GM12878 (cell line): Measurements from ENCODE around the gene PIMREG. TPM values are rescaled to one million over a fixed set of nuclear protein-coding genes. Genes with fewer than 3 reads are reported as not detected.

Experiments used
- BHLHE40 ChIP-seq, 2 experiments: fragments of 450-650 bp in 1 of 2; IDR thresholded peaks; 2 replicates each; pipeline ENCODE4 v1.6.1; 2011 to 2017; ENCODE audit warnings: low read depth in 2 of 2, borderline replicate concordance in 1 of 2, improper control_type of control experiment in 1 of 2, low read length in 1 of 2, mild to moderate bottlenecking in 1 of 2
- CHD1 ChIP-seq: IDR thresholded peaks from 2 replicates; pipeline ENCODE4 v1.6.1; 2012; ENCODE audit warnings: low read depth, low read length, improper control_type of control experiment
- CREM ChIP-seq: IDR thresholded peaks from 2 replicates; pipeline ENCODE4 v1.6.1; 2014; ENCODE audit warnings: antibody characterized with exemption, low read depth
- E2F8 ChIP-seq: fragments of 450-650 bp; IDR thresholded peaks from 2 replicates; pipeline ENCODE4 v1.6.1; 2018; ENCODE audit warnings: mild to moderate bottlenecking, low read depth, moderate library complexity; ENCODE audit not compliant: partially characterized antibody
- ESRRA ChIP-seq: IDR thresholded peaks from 2 replicates; pipeline ENCODE4 v1.6.1; 2012; ENCODE audit warnings: mild to moderate bottlenecking, low read length, improper control_type of control experiment
- EZH2 ChIP-seq: IDR thresholded peaks from 2 replicates; pipeline ENCODE4 v1.6.1; 2012; ENCODE audit warnings: low read depth, mild to moderate bottlenecking, control low read depth, inconsistent platforms, low read length, borderline replicate concordance; ENCODE audit not compliant: control insufficient read depth
- HDGF ChIP-seq: fragments of 450-650 bp; IDR thresholded peaks from 2 replicates; pipeline ENCODE4 v1.6.1; 2016; ENCODE audit warnings: antibody characterized with exemption
- MEF2B ChIP-seq: fragments of 450-650 bp; IDR thresholded peaks from 2 replicates; pipeline ENCODE4 v1.6.1; 2018; ENCODE audit warnings: mild to moderate bottlenecking, moderate library complexity; ENCODE audit not compliant: partially characterized antibody, poor library complexity, severe bottlenecking
- MXI1 ChIP-seq: fragments of 150-350 bp; IDR thresholded peaks from 2 replicates; pipeline ENCODE4 v1.6.1; 2011; ENCODE audit warnings: low read depth, mild to moderate bottlenecking, inconsistent platforms, low read length, improper control_type of control experiment
- NFIC ChIP-seq: IDR thresholded peaks from 2 replicates; pipeline ENCODE4 v1.6.1; 2012; ENCODE audit warnings: low read depth, mild to moderate bottlenecking, inconsistent platforms, low read length, moderate library complexity
- NRF1 ChIP-seq: conservative IDR thresholded peaks from 2 replicates; pipeline ENCODE4 v1.6.1; 2011; ENCODE audit warnings: mild to moderate bottlenecking, low read depth, low read length, improper control_type of control experiment
- RCOR1 ChIP-seq: conservative IDR thresholded peaks from 2 replicates; pipeline ENCODE4 v1.6.1; 2012; ENCODE audit warnings: low read depth, low read length, improper control_type of control experiment
- SIX5 ChIP-seq: IDR thresholded peaks from 2 replicates; pipeline ENCODE4 v1.6.1; 2011; ENCODE audit warnings: mild to moderate bottlenecking, low read depth, low read length, moderate library complexity; ENCODE audit not compliant: severe bottlenecking
- SREBF1 ChIP-seq: IDR thresholded peaks from 2 replicates; pipeline ENCODE4 v1.6.1; 2012; ENCODE audit warnings: mild to moderate bottlenecking, low read length
- SREBF2 ChIP-seq: IDR thresholded peaks from 2 replicates; pipeline ENCODE4 v1.6.1; 2012; ENCODE audit warnings: mild to moderate bottlenecking, low read length
- STAT3 ChIP-seq: IDR thresholded peaks from 2 replicates; pipeline ENCODE4 v1.6.1; 2011; ENCODE audit warnings: low read depth, low read length, improper control_type of control experiment
- SUPT20H ChIP-seq: IDR thresholded peaks from 2 replicates; pipeline ENCODE4 v1.6.1; 2011; ENCODE audit warnings: low read depth, mild to moderate bottlenecking, low read length, moderate library complexity, borderline replicate concordance; ENCODE audit not compliant: control insufficient read depth
- TBL1XR1 ChIP-seq: IDR thresholded peaks from 2 replicates; pipeline ENCODE4 v1.6.1; 2012; ENCODE audit warnings: low read depth, low read length, improper control_type of control experiment
- TCF7 ChIP-seq: IDR thresholded peaks from 2 replicates; pipeline ENCODE4 v1.6.1; 2014; ENCODE audit warnings: antibody characterized with exemption, borderline replicate concordance
- ZBED1 ChIP-seq: IDR thresholded peaks from 2 replicates; pipeline ENCODE4 v1.6.1; 2016; ENCODE audit warnings: borderline replicate concordance
- ZNF622 ChIP-seq: fragments of 450-650 bp; IDR thresholded peaks from 2 replicates; pipeline ENCODE4 v1.6.1; 2017; ENCODE audit warnings: mild to moderate bottlenecking, inconsistent platforms
- ZZZ3 ChIP-seq: IDR thresholded peaks from 2 replicates; pipeline ENCODE4 v1.6.1; 2011; ENCODE audit warnings: low read depth; ENCODE audit not compliant: control insufficient read depth, insufficient read length
- polyA plus RNA-seq, 11 experiments: library from polyadenylated mRNA; depleted of rRNA in 4 of 11; unstranded in 6 of 11; stranded (reverse) in 5 of 11; fragments of >200 nt; fragmentation: Nextera tagmentation in 4 of 11; fragmentation: Illumina TruSeq in 1 of 11; extraction: Ambion mirVana in 4 of 11; extraction: Trizol in 1 of 11; gene quantifications; 1 replicate in 1 of 11; 2 replicates in 10 of 11; pipeline versions ENCODE4 v1.2.1 to v1.2.3, GENCODE V29; 2011 to 2016; ENCODE audit warnings: inconsistent platforms in 2 of 11, missing spikeins in 2 of 11, low read depth in 1 of 11
- total RNA-seq, 4 experiments: library from RNA; depleted of rRNA in 3 of 4; stranded (reverse); fragments of >200 nt in 3 of 4; fragmentation: Illumina TruSeq in 1 of 4; extraction: Trizol in 1 of 4; gene quantifications; 2 replicates each; pipeline versions ENCODE4 v1.2.1 to v1.2.3, GENCODE V29; 2013 to 2021
- TF ChIP-seq, protein P1 (sequence below), 3 experiments: IDR thresholded peaks in 2 of 3; conservative IDR thresholded peaks in 1 of 3; 2 replicates each; pipeline ENCODE4 v1.5.1; 2011; ENCODE audit warnings: low read depth in 3 of 3, low read length in 3 of 3, mild to moderate bottlenecking in 3 of 3, control low read depth in 2 of 3, moderate library complexity in 2 of 3, inconsistent platforms in 1 of 3, mixed read lengths in 1 of 3; ENCODE audit not compliant: control insufficient read depth in 2 of 3, insufficient read depth in 1 of 3; ENCODE audit errors: extremely low read depth in 1 of 3

Gene PIMREG
- total and polyA plus RNA-seq, 10 of the 15 experiments (the other 5 are each of a cell fraction or from before 2014, with no cell fraction given), result 2.8 to 35.8 (median 25.2) TPM

DNA sequence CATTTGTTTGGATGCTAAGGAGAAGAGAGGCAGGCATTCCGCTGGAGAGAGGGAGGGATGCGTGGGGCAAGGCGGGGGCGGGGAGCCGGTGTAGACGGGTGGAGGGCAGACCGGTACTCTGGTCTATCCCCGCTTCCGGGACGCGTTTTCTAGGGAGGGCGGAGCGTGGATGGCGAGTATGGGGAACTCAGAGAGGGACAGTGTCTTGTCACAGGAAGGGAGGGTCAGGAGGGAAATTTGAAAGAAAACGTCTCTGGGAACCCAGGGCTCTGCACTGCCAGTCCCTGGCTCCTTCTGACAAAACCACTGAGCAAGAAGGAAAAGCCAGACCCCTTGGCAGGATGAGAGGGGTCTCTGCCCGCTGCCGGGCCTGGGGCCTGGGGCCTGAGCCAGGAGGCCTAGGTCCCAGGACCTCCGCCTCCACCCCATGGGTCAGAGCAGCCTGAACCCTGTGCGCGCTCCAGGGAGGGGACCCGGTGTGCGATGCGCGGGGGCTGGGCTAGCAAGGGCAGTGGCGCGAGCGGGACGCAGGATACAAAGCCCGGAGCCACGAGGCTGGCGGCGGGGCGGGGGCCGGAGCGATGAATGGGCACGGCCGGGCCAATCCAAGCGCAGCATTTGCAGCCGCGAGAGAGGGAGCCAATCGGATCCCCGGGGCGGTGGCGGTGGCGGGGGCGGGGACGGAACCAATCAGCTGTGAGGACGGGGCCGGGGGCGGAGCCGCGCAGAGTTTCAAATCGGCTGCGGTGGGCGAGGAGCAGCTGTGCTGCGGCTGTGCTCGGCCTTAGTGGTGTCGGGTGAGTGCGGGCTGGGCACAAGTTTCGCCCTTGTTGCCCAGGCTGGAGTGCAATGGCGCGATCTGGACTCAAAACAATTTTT, at the start of gene PIMREG (continued):
- no peak for TF ChIP-seq E2F8
- TF ChIP-seq ZBED1, result no peak
- no peak for TF ChIP-seq TCF7
- TF ChIP-seq SREBF1, result no peak
- TF ChIP-seq SIX5, result no peak
- no peak for TF ChIP-seq TBL1XR1
- TF ChIP-seq RCOR1, result no peak
- no peak; the same call in none of the 2 replicates for TF ChIP-seq CREM
- TF ChIP-seq NRF1, result no peak
- no peak for TF ChIP-seq NFIC
- no peak for TF ChIP-seq ESRRA
- no peak for TF ChIP-seq SUPT20H
- no peak for TF ChIP-seq ZZZ3
- TF ChIP-seq SREBF2, result no peak
- TF ChIP-seq MEF2B, result no peak
- TF ChIP-seq ZNF622, result no peak
- TF ChIP-seq STAT3, result no peak
- TF ChIP-seq MXI1, result peak; percentile 71
- peak; percentile 67 to 80 for TF ChIP-seq BHLHE40 (IDR thresholded peaks at IDR 0.05; ENCODE audit: borderline replicate concordance in 1 of 2, low read depth in 2 of 2, low read length in 1 of 2)
- TF ChIP-seq HDGF, result no peak; the same call in 1 of the 2 replicates
- TF ChIP-seq, protein P1, sequence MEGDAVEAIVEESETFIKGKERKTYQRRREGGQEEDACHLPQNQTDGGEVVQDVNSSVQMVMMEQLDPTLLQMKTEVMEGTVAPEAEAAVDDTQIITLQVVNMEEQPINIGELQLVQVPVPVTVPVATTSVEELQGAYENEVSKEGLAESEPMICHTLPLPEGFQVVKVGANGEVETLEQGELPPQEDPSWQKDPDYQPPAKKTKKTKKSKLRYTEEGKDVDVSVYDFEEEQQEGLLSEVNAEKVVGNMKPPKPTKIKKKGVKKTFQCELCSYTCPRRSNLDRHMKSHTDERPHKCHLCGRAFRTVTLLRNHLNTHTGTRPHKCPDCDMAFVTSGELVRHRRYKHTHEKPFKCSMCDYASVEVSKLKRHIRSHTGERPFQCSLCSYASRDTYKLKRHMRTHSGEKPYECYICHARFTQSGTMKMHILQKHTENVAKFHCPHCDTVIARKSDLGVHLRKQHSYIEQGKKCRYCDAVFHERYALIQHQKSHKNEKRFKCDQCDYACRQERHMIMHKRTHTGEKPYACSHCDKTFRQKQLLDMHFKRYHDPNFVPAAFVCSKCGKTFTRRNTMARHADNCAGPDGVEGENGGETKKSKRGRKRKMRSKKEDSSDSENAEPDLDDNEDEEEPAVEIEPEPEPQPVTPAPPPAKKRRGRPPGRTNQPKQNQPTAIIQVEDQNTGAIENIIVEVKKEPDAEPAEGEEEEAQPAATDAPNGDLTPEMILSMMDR (IDR thresholded peaks at IDR 0.05 in 2 of 3, conservative IDR thresholded peaks at IDR 0.05 in 1 of 3; ENCODE audit: control insufficient read depth in 2 of 3, extremely low read depth in 1 of 3, insufficient read depth in 1 of 3, low read depth in 3 of 3, low read length in 3 of 3), result no peak
- no peak for TF ChIP-seq CHD1
- TF ChIP-seq EZH2, result no peak
